Stimulated activated CD4-positive, alpha-beta T cell treated with anti-CD3 and anti-CD28 coated beads, TNF-alpha, amount 100 ng/mL, for 4 hours (primary cell): Measurements from ENCODE around the gene UBE2M.
"Not testable (repeated sequence)": the region's sequence is repeated elsewhere in the genome, so short reads cannot be mapped to it uniquely, and the experiment has no call there.

Experiments
- DNase-seq, 3 experiments: peaks; one replicate each; pipeline ENCODE4 v3.0.0-alpha.2; 2020; ENCODE audit warnings: low read depth in 3 of 3

UBE2M gene

DNA sequence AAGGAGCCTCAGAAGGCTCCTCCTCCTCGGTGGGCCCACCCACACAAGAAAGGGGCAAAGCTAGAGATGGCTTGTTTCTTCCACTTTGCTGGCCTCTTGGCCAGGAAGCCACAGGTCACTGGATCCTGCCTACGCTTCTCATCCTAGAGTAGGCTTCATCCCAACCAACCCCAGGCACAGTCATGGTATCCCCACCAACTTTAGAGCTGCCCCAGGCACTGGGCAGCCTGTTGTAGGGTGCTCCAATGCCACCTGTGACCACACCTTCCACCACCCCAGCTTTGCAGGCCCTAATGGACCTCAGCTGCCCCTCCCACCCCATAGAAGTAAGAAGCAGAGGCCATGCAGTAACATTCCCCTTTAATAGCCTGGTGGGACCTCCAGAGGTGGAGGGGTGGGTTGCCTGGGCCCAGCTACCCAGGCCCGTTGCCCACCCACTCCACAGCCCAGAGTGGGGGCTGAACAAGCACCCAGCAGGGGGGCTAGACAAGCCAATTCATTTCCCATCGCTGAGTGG lies 3.0 kb downstream of the UBE2M start:
- no peak for DNase-seq

DNA sequence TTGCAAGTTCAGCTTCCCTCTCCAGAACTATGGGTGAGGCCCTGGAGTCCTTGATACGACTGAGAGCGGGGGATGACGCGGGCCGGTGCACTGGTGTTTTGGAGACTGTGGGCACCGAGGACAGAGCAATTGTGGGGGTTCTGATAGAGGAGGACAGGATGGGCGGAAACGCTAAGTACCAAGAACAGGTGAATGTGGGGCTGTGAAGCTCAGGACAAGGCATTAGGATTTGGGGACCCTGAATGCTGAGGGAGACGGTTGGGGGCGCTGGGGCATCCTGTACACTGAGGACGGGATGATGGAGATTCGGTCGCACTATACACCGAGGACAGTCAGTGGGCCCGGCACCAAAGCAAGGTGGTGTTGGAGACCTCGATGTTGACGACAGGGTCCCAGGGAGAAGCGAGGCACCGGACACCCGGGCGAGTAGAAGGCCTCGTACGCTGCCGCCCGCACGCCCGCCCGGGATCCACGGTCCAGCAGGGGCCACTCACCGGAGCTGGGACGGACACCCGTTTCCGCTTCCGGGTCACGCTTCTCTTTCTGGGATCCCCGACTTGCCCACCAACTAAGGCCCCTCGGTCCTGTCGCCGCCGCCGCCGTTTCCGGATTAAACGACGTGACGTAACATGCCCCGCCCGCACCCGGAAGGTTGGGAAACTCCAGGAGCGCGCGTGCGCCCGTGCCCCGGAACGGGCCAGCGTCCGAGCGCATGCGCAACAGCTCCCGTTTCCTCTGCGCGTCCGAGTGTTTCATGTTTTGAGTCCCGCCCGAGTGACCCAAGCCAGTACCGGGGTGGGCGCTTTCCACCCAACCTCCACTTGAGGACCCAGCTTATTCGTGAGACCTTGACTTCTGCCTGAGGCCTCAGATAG lies 3.7 kb downstream of the UBE2M start, which contains the start of gene CHMP2A:
CHMP2A (minus strand) TSS at position 612 of the 875 bp plus-strand sequence. CDS start 893 bp downstream, outside the sequence.
- DNase-seq, result peak; percentile 92 to 98 (median 97)

DNA sequence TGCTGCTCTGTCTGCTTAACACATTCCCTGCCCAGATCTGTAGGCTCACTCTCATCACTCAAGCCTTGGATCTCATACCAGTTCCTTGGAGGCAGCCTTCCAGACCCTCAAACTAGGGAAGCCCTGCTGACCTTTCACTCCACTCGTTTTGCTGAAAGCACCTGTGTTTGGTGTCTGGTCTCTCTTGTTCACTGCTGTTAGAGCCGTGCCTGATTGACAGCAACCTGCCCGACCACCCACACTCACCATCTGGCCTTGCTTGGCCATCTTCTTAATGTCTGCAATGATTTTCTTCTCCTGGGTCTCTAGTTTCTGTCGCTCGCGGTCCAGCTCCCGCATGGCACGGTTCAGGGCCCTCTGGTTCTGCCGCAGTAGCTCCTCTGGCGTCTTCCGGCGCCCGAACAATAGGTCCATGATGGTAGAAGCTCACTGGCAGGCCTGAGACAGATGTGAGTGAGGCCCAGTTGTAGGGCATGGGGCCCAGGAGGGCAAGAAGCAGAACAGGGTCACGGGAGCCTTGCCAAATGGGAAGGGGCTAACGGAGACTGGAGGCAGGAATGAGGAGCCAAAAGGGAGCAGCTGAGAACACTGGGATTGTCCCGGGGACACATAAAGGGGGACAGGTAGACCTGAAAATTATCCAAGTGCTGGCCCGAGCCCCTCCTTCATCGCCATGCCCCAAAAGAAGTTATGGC lies 4.5 kb downstream of the UBE2M start:
- DNase-seq, result no peak

DNA sequence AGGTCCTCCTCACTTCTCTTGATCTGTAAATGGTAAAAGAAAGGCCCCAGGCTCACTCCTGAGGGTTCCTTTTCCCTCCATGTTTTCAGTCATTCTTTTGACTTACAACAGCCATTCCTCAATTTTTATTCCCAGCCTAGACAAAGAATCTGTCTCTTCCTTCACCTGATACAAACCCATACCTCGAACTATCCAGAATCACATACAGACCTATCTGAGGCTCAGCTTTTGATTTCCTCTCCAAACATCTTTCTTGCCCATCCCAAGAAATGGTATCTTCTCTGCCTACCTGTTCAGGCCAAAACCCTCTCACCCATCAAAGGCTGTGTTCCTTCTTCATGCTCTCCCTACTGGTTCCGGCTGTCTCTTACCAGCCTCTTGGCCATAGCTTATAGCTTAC lies 5.8 kb downstream of the UBE2M start:
- DNase-seq, result no peak

DNA sequence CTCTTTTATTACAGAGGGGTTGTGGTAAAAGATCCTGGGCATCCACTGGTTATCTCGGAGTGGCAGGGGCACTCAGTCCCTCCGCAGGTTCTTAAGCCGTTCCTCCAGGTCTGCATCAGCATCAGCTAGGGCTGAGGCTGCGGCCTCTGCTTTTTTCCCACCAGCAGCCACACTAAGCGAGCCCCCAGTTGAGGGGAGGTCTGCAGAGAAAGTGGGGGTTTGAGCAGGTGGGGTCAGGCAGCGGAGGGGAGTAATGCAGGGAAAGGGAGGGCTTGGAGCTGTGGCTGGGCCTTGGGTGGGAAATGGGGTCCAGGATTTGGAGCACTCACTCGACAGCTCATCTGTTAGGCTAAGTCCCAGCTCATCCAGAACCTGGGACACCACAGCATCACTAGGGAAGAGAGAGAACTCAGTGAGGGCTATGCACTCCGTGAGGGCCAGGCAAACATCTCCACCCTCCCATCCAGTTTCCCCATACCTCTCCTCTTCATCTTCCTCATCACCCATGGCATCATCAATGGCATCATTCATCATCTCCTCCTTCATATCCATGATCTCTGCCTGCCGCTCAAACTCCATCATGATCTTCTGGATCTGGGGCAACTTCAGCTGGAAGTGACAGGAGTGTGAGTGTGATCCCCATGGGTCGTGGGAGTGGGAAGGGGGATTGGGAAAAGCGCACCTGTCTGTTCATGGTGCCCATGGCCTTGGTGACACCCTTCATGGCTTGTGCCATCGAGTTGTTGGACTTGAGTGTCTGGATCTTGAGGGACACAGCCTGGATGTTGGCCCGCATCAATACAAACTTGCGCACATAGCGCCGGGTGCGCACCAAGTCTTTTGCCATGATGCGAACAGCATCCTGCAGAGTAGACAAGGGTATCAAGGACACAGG lies 6.6 kb downstream of the UBE2M start:
- no peak for DNase-seq

DNA sequence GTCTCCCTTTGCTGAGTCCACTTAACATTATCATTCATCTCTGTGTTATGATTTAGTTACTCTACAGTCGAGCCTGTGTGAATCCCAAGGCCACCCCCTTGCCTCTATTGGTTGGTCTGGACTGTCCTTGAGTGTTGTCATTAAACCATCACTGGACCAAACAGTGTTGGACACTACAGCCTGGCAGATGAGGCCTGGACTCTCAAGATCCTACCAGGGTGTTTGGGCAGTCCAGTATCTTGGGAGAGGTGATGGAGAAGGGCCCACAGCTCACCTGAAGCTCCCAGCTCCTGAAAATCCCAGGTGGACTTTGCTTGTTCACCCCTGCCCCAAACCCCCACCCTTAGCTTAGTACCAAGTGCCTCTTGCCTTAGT lies 7.3 kb downstream of the UBE2M start:
- DNase-seq, result no peak

DNA sequence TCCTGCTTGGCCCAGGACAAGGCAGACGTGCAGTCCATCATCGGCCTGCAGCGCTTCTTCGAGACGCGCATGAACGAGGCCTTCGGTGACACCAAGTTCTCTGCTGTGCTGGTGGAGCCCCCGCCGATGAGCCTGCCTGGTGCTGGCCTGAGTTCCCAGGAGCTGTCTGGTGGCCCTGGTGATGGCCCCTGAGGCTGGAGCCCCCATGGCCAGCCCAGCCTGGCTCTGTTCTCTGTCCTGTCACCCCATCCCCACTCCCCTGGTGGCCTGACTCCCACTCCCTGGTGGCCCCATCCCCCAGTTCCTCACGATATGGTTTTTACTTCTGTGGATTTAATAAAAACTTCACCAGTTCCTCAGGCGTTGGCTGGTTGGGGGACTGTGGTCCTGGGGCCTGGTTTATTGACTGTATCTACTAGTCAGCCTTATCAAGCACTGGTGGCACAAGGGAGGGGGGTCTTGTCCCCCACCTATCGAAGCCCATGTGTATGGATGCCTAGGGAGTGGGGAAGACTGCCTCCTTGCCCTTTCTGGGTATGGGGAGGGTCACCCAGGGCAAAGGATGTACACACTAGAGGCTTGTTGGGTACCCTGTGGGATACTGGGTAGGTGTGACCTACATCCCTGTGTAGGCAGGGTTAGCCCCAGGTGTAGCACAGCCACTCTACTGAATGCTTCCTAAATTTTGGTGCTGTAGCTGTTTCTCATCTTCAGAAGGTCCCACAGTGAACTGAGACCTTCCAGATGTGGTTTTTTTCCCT lies 7.9 kb downstream of the UBE2M start:
- no peak for DNase-seq

DNA sequence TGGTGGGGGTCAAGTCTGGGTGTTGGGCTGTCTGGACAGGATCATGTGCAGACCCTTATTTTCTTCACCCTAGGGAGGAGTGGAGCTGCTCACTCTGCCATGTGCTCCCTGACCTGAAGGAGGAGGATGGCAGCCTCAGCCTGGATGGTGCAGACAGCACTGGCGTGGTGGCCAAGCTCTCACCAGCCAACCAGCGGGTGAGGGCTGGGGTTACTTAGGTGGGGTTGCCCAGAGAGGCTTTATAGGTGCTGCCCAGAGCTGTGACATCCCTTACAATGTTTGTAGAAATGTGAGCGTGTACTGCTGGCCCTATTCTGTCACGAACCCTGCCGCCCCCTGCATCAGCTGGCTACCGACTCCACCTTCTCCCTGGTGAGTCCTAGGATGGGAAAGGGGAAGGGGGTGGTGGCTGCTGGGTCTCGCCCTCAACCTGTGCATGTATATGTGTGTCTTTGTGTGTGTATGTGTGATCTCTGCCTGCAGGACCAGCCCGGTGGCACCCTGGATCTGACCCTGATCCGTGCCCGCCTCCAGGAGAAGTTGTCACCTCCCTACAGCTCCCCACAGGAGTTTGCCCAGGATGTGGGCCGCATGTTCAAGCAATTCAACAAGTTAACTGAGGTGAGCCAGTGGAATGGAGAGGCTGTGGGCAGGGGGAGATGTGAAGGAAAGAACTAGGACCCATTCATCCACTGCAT lies 8.6 kb downstream of the UBE2M start:
- DNase-seq, result no peak

DNA sequence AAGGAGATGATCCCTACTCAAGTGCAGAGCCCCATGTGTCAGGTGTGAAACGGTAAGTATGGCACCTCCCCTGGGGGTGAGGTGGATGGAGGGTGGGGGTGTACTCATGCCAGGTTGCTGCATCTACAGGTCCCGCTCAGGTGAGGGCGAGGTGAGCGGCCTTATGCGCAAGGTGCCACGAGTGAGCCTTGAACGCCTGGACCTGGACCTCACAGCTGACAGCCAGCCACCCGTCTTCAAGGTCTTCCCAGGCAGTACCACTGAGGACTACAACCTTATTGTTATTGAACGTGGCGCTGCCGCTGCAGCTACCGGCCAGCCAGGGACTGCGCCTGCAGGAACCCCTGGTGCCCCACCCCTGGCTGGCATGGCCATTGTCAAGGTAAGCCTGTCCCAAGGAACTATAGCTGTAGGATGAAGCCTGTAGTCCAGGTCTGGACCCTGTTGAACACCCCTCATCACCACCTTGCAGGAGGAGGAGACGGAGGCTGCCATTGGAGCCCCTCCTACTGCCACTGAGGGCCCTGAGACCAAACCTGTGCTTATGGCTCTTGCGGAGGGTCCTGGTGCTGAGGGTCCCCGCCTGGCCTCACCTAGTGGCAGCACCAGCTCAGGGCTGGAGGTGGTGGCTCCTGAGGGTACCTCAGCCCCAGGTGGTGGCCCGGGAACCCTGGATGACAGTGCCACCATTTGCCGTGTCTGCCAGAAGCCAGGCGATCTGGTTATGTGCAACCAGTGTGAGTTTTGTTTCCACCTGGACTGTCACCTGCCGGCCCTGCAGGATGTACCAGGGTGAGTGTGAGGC lies 9.3 kb downstream of the UBE2M start:
- no peak for DNase-seq

DNA sequence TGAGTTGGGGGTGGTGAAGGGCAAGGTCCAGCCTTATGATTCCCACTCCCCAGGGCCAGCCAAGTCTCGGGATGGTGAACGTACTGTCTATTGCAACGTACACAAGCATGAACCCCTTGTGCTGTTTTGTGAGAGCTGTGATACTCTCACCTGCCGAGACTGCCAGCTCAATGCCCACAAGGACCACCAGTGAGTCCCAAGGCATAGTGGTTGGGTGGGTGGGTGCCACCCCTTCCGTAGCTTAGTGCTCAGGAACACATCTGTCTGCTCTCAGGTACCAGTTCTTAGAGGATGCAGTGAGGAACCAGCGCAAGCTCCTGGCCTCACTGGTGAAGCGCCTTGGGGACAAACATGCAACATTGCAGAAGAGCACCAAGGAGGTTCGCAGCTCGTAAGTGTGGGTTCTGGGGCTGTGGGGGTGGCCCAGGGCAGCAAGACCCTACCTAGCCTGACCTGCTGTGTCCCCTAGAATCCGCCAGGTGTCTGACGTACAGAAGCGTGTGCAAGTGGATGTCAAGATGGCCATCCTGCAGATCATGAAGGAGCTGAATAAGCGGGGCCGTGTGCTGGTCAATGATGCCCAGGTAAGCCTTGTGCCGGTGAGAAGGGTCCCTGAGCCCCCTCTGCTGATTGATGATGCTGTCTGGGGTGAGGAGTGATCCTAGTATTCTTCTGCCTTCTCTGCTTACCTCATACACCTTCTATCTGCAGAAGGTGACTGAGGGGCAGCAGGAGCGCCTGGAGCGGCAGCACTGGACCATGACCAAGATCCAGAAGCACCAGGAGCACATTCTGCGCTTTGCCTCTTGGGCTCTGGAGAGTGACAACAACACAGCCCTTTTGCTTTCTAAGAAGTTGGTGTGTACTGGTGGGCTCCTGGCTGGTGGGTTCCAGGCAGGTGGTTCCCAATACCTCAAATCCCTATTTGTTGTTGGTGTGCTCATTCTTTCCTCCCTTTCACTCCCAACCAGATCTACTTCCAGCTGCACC lies 10.8 kb downstream of the UBE2M start:
- DNase-seq, result no peak

DNA sequence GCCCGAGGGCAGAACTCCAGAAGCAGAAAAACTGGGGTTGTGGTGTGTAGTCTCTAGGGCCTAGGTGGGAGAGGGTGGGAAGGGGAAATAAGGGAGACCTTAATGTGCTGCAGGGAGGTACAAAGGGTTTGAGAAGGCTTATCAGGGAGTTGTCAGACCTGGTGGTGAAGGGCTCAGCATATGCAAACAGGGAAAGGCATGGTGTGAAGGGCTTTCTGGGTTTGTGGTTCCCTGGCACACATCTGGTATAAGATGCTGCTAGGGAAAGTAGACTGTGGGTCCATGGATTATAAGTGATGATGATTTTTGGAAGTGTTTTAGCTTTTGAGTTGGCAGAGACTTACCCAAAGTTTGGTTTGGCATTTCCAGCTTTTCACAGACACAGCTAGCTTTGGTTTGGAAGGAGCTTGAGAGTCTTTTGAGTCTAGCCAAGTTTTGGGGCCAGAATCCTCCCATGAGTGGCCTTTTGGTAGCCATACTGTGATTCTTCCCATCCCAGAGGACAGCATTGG lies 12.3 kb downstream of the UBE2M start:
- DNase-seq, result no peak

DNA sequence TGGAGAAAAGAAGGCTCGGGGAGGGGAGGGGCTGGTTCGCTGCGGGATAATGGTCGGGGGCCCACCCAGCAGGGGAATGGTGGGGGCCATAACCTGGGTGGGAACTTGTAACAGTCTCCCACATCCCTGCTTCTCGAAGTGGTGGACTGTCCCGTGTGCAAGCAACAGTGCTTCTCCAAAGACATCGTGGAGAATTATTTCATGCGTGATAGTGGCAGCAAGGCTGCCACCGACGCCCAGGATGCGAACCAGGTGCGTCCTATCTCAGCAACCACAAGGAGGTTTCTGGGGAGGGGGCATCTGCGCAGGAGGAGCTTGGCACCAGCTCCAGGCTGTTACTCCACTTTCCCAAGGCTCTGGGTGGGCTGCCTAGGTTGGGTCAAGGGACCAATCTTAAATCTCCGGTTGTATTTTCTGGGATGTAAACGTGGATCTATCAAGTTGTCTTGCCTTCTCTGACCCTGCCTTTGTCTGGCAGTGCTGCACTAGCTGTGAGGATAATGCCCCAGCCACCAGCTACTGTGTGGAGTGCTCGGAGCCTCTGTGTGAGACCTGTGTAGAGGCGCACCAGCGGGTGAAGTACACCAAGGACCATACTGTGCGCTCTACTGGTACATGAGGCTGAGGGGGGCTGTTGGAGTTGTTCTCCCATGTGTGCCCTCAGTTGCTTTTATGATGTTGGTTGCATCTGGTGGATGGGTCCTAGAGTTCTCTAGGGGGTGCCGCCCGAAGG lies 13.0 kb downstream of the UBE2M start:
- no peak for DNase-seq

DNA sequence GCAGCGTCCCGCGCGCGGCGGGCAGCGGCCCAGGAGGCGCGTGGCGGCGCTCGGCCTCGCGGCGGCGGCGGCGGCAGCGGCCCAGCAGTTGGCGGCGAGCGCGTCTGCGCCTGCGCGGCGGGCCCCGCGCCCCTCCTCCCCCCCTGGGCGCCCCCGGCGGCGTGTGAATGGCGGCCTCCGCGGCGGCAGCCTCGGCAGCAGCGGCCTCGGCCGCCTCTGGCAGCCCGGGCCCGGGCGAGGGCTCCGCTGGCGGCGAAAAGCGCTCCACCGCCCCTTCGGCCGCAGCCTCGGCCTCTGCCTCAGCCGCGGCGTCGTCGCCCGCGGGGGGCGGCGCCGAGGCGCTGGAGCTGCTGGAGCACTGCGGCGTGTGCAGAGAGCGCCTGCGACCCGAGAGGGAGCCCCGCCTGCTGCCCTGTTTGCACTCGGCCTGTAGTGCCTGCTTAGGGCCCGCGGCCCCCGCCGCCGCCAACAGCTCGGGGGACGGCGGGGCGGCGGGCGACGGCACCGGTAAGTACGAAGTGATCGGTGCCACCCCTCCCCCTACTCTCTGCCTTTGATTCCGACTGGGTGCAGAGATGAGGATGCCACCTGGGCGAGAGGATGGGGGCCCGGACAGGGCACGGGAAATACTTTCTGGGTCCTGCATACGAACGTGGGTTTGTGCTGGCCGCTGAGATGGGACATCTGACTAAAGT lies 13.7 kb downstream of the UBE2M start:
- DNase-seq, result peak; percentile 62 to 70 (median 63)

DNA sequence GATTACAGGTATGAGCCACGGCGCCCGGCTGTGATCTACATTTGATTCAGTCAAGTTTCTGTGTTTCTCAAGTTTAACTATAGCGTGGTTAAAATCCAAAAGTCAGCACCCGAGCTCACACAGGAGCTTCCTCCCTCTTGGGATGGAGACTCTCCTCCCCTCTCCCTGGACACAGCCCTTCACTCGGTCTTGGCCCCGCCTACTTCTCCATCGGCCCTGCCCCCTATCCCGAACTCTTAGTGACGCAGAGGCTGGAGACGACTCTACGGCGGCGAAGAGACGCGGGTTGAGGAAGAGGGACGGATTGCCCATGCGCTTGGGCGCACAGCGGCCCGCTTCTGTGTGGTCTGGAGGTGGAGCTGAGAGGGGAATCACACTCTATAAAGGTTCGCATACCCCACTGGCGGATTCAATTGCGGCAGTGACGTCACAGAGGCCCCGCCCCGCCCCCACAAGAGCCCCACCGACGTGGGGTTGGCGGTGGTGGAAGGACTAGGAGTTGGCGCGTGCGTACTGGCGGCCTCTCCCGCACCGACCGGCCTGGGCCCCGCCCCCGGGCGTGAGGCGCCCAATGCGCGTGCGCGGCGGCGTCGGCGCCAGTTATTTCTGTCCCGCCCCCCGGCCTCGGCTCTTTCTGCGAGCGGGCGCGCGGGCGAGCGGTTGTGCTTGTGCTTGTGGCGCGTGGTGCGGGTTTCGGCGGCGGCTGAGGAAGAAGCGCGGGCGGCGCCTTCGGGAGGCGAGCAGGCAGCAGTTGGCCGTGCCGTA lies 14.4 kb downstream of the UBE2M start, which contains the start of gene TRIM28:
TRIM28 (plus strand) TSS at position 239 of the 765 bp plus-strand sequence. CDS start 694 bp downstream, outside the sequence.
- DNase-seq, result peak; percentile 100

DNA sequence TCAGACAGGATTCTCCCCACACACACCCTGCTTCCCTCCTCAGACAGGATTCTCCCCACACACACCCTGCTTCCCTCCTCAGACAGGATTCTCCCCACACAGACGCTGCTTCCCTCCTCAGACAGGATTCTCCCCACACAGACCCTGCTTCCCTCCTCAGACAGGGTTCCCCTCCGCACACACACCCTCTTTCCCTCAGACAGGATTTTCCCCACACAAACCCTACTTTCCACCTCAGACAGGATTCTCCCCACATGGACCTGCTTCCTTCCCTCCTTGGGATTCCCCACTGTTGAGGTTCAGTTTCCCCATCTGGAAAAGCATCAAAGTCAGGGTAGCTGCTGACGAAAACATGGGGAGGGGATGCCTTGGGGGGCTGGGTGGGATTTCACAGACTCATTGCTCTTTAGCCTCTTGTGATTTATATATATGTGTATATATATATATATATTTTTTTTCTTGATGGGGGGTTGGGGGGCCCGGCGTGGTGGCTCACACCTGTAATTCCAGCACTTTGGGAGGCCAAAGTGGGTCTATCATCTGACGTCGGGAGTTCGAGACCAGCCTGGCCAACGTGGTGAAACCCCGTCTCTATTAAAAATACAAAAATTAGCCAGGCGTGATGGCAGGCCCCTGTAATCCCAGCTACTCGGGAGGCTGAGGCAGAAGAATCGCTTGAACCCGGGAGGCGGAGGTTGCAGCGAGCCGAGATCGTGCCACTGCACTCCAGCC lies 15.6 kb downstream of the UBE2M start:
- DNase-seq, result not testable (repeated sequence)
